GM18870 (cell line): ENCODE measurements around the gene TBC1D19.
"Not testable (repeated sequence)": the region's sequence is repeated elsewhere in the genome, so short reads cannot be mapped to it uniquely, and the experiment has no call there.

Experiments used
- ATAC-seq: cut with Tn5 transposase; IDR thresholded peaks from one replicate; pipeline ENCODE4 v1.9.1; 2021; ENCODE audit warnings: moderate library complexity; ENCODE audit not compliant: unreplicated experiment

Gene TBC1D19

DNA sequence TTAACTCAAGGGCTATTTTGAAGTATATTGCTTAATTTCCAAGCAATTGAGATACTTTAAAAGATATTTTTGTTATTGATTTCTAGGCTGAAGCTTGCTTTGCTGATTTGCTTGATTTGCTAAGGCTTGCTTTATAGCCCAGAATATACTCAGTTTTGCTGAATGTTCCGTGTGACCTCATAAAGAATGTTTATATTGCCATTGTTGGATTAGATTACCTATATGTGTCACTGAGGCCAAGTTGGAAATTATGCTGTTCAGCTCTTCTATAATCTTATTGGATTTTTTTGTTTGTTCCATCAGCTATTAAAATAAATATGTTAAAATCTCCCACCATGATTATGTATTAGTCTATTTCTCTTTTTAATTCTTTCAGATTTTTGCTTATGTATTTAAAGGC is 13.0 kb downstream of the TBC1D19 start:
- ATAC-seq = no peak

DNA sequence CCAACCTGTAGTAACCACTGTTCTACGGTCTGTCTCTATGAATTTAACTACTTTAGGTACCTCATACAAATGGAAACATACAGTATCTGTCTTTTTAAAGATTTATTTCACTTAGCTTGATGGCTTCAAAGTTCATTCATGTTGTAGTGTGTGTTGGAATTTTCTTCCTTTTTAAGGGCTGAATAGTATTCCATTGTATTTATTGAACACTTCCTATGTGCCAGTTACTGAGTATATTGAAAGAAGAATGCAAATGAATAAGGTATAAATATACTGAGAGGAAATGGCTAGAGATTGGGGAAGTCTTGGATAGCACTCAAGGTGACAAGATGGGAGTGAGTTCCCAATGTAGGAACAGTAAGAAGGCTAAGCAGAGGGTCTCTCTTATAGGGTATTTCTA is 17.3 kb downstream of the TBC1D19 start:
- no peak for ATAC-seq

- ATAC-seq = no peak
These were observed 23.9 kb downstream of the TBC1D19 start for GRCh38 chr4:26607776-26608175.

GRCh38 chr4:26609391-26609790 is 25.5 kb downstream of the TBC1D19 start:
- ATAC-seq = no peak

DNA sequence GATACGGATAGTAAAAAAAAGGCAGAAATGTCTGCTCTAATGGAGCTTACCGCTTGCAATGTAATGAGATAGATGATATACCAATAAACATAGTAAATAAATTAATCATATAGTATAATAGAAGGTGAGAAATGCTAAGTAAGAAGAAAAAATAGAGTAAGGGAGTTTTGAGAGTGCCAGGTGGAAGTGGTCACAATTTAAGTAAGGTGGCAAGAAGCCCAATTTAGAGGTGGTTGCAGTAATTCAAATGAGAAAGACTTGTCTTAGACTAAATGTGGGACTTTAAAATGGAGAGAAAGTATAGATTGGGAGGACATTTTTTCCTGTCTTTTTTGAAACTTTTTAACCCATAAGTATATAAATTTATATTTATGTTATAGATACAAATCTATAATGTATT is 26.0 kb downstream of the TBC1D19 start:
- no peak for ATAC-seq

- ATAC-seq = no peak
These were observed 27.5 kb downstream of the TBC1D19 start for GRCh38 chr4:26611372-26611771.

- ATAC-seq = no peak
These were observed 28.0 kb downstream of the TBC1D19 start for GRCh38 chr4:26611885-26612284.

DNA sequence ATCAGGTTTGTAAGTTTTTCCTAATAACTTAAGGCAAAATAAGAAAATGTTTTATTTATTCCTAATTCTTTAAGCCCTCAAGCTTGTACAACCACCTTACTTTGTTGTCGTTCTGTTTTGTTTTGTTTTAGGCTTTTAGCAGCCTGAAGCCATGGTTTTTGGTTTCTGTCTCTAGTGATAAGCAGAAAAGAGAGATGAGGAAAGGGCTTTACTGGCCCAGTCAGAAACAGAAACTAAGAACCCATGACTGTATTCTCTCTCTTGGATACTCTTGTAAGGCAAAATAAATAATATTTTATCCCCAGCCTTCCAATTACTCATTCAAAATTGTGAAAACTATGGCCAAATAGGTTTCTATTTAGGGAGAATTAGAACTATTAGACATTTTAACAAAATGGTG is 29.4 kb downstream of the TBC1D19 start:
- ATAC-seq = no peak

DNA sequence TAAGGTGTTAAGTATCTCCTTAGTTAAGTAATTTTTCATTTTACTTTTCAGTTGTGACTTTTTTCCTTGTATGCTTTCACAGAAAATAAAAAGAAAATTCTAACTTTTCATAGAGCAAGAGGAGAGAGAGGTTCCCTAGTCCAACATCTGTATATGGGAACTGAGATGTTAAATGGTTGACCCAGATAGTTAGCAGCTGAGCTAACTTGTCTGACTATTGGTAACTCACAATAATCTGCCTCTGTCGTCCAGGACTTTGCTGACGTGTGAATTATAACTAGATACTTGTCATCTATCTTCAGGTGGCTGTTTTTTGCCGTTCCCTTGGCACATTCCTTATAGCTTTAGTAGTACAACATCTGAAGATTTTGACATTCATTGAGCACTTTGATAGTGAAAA is 29.9 kb downstream of the TBC1D19 start:
- ATAC-seq = no peak

DNA sequence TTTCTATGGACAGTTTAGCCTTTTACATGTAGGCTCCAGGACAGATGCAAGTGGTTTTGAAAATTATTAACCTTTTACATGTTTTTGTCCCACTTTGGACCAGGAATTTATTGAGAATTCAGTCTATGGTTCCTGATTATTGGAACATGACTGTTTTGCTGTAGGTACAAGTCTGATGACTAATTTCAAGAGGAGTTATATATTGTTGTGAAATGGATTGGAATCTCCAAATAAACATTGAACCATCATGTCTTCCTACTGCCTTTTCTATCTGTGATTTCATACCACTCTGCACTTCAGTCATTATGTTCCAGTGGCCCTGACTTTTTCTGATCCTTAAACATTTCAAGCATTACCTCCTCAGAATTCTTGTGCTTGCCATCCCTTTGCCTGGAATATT is 35.9 kb downstream of the TBC1D19 start:
- ATAC-seq = no peak

DNA sequence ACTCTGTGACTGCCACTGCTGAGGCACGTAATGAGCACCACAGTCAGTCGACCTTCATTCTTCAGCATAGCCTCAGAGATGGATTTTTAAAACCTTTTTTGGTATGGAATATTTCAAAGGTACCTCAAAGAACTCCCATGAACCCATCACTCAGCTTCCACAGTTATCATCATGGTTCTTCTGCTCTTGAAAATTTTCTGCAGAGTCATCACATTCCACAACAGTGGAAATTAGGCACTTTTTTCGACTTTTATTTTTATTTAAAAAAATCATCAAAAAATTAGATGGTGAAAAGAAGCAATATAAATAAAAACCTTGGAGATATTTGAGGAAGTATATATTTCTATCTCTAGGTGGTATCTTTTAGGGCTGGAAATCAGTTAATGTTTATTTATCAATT is 37.5 kb downstream of the TBC1D19 start:
- no peak for ATAC-seq

- ATAC-seq = no peak
These were observed 39.0 kb downstream of the TBC1D19 start for GRCh38 chr4:26622913-26623312.

DNA sequence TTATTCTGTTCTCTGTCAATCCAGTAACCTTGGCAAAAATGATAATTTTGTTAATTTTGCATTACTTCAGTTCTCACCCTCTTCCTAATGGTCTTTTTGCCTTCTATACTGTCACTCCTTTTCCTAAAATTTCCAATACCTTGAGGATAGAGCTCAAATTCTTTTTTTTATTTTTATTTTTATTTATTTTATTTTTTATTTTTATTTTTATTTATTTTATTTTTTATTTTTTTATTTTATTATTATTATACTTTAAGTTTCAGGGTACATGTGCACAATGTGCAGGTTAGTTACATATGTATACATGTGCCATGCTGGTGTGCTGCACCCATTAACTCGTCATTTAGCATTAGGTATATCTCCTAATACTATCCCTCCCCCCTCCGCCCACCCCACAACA is 42.8 kb downstream of the TBC1D19 start:
- not testable (repeated sequence) for ATAC-seq

DNA sequence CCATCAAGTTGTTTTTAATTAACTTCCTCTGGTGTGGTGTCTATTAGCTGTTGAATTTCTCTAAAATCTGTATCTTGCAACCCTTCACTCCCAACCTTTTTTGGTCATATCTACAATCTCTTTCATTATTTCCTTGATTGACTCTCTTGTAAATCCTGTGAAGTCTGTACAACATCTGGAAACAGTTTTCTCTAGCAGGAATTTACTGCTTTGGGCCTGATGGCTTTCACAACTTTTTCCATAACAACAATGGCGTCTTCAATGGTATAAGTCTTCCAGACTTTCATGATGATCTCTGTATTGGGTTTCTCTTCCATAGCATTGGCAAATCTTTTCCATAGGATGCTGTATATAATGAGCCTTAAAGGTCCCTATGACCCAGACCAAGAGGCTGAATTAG is 49.0 kb downstream of the TBC1D19 start:
- ATAC-seq = no peak

DNA sequence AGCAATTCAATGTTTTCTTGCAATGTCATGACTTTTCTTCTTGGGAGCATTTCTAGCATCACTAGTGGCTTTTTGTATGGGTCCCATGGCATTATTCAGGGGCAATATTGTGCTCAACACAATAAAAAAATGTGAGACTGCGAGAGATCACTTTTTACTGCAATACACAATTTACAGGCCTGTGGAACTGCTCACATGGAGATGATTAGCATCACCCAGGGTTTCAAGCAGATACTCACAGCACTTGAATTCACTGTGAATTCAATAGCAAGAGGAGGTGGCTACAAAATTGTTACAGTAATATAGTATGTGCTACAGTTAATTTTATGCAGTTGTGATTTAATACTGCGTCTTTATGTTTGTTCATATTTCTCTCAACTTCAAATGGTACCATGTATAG is 50.4 kb downstream of the TBC1D19 start:
- no peak for ATAC-seq

GRCh38 chr4:26636458-26636857 is 52.6 kb downstream of the TBC1D19 start:
- no peak for ATAC-seq

- ATAC-seq = not testable (repeated sequence)
These were observed 56.8 kb downstream of the TBC1D19 start for GRCh38 chr4:26640639-26641038.

GRCh38 chr4:26647523-26648224 is 63.8 kb downstream of the TBC1D19 start:
- no peak for ATAC-seq

DNA sequence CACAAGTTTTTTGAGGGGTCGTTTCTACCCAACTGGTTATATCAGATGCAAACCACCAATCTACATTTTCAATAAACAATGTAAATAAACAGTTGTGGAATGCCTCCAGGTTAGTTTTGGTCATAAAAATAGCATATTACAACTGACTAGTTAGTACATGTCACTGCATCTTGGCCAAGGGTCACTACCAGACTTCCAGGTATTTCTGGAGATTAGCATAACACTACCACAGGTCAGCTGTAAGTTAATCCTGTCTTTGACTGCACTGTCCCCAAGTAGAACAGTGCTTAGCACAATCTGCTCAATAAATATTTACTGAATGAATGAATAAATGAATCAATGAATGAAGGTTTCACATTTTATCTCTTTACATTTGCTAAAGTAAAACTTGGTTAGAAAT is 64.4 kb downstream of the TBC1D19 start:
- ATAC-seq = no peak

- no peak for ATAC-seq
These were observed 76.4 kb downstream of the TBC1D19 start for GRCh38 chr4:26660261-26660660.

DNA sequence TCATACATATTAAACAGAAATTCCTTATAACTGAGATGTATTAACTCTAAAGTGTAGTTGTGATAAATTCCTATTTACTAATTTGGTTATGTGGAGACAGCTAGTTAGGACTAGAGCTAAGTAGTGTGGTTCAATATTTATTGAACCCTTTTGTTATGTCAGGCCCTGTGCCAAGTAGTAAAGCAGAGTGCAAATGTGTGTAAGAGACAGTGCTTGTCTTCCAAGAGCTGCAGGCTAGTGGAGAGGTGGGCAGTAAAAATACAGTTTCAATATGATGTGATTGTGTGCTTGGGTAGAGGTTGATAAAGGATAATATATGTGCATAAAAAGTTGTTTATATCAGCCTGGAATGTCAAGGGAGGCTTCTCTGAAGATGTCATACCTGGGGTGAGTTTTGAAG is 80.0 kb downstream of the TBC1D19 start:
- no peak for ATAC-seq

DNA sequence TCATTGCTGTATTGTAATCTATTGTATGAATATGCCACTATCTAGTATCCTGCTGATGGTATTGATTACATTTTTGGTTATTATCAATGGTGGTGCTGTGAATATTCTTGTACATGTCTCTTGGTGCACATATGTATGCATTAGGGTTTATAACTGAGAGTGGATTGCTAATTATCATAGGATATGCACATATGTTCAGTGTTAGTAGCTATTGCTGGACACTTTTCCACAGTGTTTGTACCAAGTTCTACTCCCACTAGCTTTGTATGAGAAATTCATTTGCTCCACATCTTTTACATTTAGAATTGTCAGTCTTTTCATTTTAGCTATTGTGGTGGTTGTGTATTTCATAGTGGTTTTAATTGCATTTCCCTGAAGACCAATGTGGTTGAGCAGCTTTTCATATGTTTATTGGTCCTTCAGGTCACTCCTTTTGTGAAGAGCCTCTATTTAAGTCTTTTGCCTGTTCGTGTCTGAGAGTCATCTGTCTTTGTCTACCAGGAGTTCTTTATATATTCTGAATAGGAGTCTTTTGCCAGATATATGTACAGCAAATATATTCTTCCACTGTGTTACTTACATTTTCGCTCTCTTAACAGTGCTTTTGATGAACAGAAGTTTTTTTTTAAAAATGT is 87.1 kb downstream of the TBC1D19 start:
- ATAC-seq = no peak
